HepG2 (cell line): ENCODE results near the gene CD101. TPM values are rescaled to one million over a fixed set of nuclear protein-coding genes. Genes with fewer than 3 reads are reported as not detected.

ENCODE experiments used
- ATAC-seq: fragments of 200-7000 bp; cut with Tn5 transposase; 3 replicates; pipeline ENCODE4 v1.9.1; 2020; ENCODE audit warnings: mild to moderate bottlenecking, moderate library complexity
- BruUV-seq: library from RNA; stranded (reverse); fragments of 400-500 nt; replicated peaks from 2 replicates; lab custom pipeline; 2021; lab: Mats Ljungman, UMichigan
- CTCF ChIA-PET: fragments of 300-600 bp; formaldehyde crosslinking; extraction: SDS; loops from one replicate; lab custom pipeline; 2021; ENCODE audit warnings: low total read pairs, inconsistent platforms, low intra/inter-chr PET ratio; lab: Yijun Ruan, JAX
- POLR2A ChIA-PET: fragments of 350-600 bp; sonication (Branson Sonifier 250); formaldehyde crosslinking; loops from one replicate; lab custom pipeline; 2020; ENCODE audit warnings: antibody characterized with exemption, inconsistent platforms; lab: Yijun Ruan, JAX
- DNase-seq: peaks from one replicate; pipeline ENCODE4 v3.0.0-alpha.2; 2015; ENCODE audit warnings: low spot score
- FAIRE-seq: peaks from 3 replicates; lab custom pipeline; 2011; peaks lifted over from hg19 to GRCh38; lab: Jason Lieb, UNC
- H2AFZ ChIP-seq: one replicate; pipeline ENCODE4 v1.6.1; 2011; ENCODE audit warnings: low read length, inconsistent platforms
- H3K27ac ChIP-seq: fragments of 300-600 bp; 3 replicates; pipeline ENCODE4 v1.8.0; 2011; ENCODE audit warnings: mixed run types, mild to moderate bottlenecking, mixed read lengths, low read length, inconsistent platforms; ENCODE audit not compliant: insufficient read depth; ENCODE audit errors: extremely low read length
- H3K27me3 ChIP-seq, 2 experiments: fragments of 200-600 bp in 1 of 2; 2 replicates in 1 of 2; 3 replicates in 1 of 2; pipeline versions ENCODE4 v1.6.0 to v1.8.0; 2011; ENCODE audit warnings: low read length in 2 of 2, mild to moderate bottlenecking in 2 of 2, moderate library complexity in 2 of 2, inconsistent platforms in 1 of 2; ENCODE audit not compliant: insufficient read depth in 2 of 2, control insufficient read depth in 1 of 2
- H3K36me3 ChIP-seq, 2 experiments: fragments of 200-600 bp in 1 of 2; replicated peaks in 1 of 2; 2 replicates in 1 of 2; 3 replicates in 1 of 2; pipeline versions ENCODE4 v1.5.1 to v1.8.0; 2011; ENCODE audit warnings: low read length in 2 of 2, inconsistent platforms in 1 of 2; ENCODE audit not compliant: insufficient read depth in 2 of 2, control insufficient read depth in 1 of 2
- H3K4me1 ChIP-seq: 2 replicates; pipeline ENCODE4 v1.5.1; 2012; ENCODE audit warnings: low read length, inconsistent platforms; ENCODE audit not compliant: insufficient read depth
- H3K4me2 ChIP-seq: 2 replicates; pipeline ENCODE4 v1.6.0; 2011; ENCODE audit warnings: low read depth, low read length, inconsistent platforms
- H3K4me3 ChIP-seq, 3 experiments: fragments of 200-600 bp in 1 of 3; sonication (generic), shearing (Covaris generic) in 1 of 3; replicated peaks in 1 of 3; 2 replicates each; pipeline ENCODE4 v1.5.1; 2011 to 2016; ENCODE audit warnings: low read length in 3 of 3, inconsistent platforms in 2 of 3, low read depth in 2 of 3, mild to moderate bottlenecking in 2 of 3, control low read depth in 1 of 3, mixed read lengths in 1 of 3; ENCODE audit not compliant: insufficient read depth in 1 of 3
- H3K79me2 ChIP-seq: one replicate; pipeline ENCODE4 v1.6.1; 2011; ENCODE audit warnings: low read length, inconsistent platforms; ENCODE audit not compliant: insufficient read depth
- H3K9ac ChIP-seq: 2 replicates; pipeline ENCODE4 v1.6.0; 2011; ENCODE audit warnings: mild to moderate bottlenecking, low read depth, low read length, inconsistent platforms; ENCODE audit not compliant: insufficient read depth
- H3K9me3 ChIP-seq: 2 replicates; pipeline ENCODE4 v1.5.1; 2012; ENCODE audit warnings: mild to moderate bottlenecking, low read length
- H4K20me1 ChIP-seq: 2 replicates; pipeline ENCODE4 v1.6.0; 2011; ENCODE audit warnings: inconsistent platforms, mild to moderate bottlenecking, low read length, moderate library complexity; ENCODE audit not compliant: insufficient read depth
- ATAD3A ChIP-seq: sonication (generic); formaldehyde crosslinking; IDR thresholded peaks from 2 replicates; pipeline ENCODE4 v1.4.0; 2020; ENCODE audit warnings: missing genetic modification reagents
- CEBPB ChIP-seq: IDR thresholded peaks from 2 replicates; pipeline ENCODE4 v1.6.1; 2011; ENCODE audit warnings: low read depth, low read length, improper control_type of control experiment, borderline replicate concordance
- MXI1 ChIP-seq: IDR thresholded peaks from 3 replicates; pipeline ENCODE4 v1.6.1; 2012; ENCODE audit warnings: low read depth, low read length, inconsistent platforms, borderline replicate concordance
- PCBP1 ChIP-seq: fragments of 200-400 bp; formaldehyde crosslinking; IDR thresholded peaks from 2 replicates; pipeline ENCODE4 v1.6.1; 2017; ENCODE audit warnings: mild to moderate bottlenecking, low read depth, low read length, borderline replicate concordance
- ZNF383 ChIP-seq: sonication (generic); formaldehyde crosslinking; IDR thresholded peaks from 2 replicates; pipeline ENCODE4 v1.4.0; 2020; ENCODE audit warnings: missing genetic modification reagents, mild to moderate bottlenecking, borderline replicate concordance
- ZNF678 ChIP-seq: sonication (generic); formaldehyde crosslinking; IDR thresholded peaks from 2 replicates; pipeline ENCODE4 v1.4.0; 2020; ENCODE audit warnings: mild to moderate bottlenecking, missing genetic modification reagents
- ZNF772 ChIP-seq: sonication (generic); formaldehyde crosslinking; IDR thresholded peaks from 2 replicates; pipeline ENCODE4 v1.5.0; 2020; ENCODE audit warnings: mild to moderate bottlenecking, missing genetic modification reagents
- WGBS: methylation state at CpG from one replicate; pipeline ENCODE4 v1.1.6; 2017; ENCODE audit warnings: low lambda C conversion rate; 5-methylcytosine and 5-hydroxymethylcytosine counted together
- in situ Hi-C: cut with HindIII; loops from 2 replicates; pipeline ENCODE4 v1.10.0; 2017; ENCODE audit warnings: low pct_unique_long_range_greater_than_20kb; ENCODE audit not compliant: extremely low pct_ligation_motif_present
- intact Hi-C: fragments of 100-400 bp; cut with micrococcal nuclease; formaldehyde crosslinking; loops from one replicate; pipeline ENCODE4 v1.10.0; 2022; ENCODE audit not compliant: unreplicated experiment
- polyA plus RNA-seq, 8 experiments: library from polyadenylated mRNA; depleted of rRNA in 3 of 8; stranded (reverse) in 7 of 8; unstranded in 1 of 8; fragments of >200 nt; fragmentation: Illumina TruSeq in 4 of 8; extraction: Trizol in 4 of 8; gene quantifications; 2 replicates each; pipeline versions ENCODE4 v1.2.1 to v1.2.3, GENCODE V29; 2011 to 2016; ENCODE audit warnings: low read depth in 4 of 8, missing spikeins in 1 of 8, mixed read lengths in 1 of 8; ENCODE audit not compliant: insufficient read depth in 1 of 8
- total RNA-seq, 5 experiments: library from RNA; depleted of rRNA; stranded (reverse); fragments of >200 nt; fragmentation: Illumina TruSeq; extraction: Trizol; gene quantifications; 2 replicates each; pipeline ENCODE4 v1.2.3, GENCODE V29; 2016; ENCODE audit warnings: low read depth in 1 of 5
- TF ChIP-seq, protein P1 (sequence below): sonication (generic); formaldehyde crosslinking; IDR thresholded peaks from 2 replicates; pipeline ENCODE4 v1.4.0; 2020; ENCODE audit warnings: missing genetic modification reagents

The CD101 gene
- total and polyA plus RNA-seq, 2 of the 13 experiments (the other 11 are each of a cell fraction or from before 2014, with no cell fraction given): 0.05 to 0.09 TPM

DNA sequence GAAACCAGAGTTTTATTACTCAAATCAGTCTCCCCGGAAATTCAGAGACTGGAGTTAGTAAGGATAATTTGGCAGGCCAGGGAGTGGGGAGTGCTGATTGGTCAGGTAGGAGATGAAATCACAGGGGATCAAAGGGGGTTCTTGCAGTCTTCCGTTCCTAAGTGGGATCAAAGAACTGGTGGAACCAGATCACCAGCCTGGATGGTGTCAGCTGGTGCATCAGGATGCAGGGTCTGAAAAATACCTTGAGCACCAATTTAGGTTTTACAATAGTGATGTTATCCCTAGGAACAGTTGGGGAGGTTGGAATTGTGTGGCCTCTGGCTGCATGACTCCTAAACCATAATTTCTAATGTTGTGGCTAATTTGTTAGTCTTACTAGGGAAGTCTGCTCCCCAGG, 1.4 kb upstream of the CD101 start (continued):
- TF ChIP-seq, protein P1, sequence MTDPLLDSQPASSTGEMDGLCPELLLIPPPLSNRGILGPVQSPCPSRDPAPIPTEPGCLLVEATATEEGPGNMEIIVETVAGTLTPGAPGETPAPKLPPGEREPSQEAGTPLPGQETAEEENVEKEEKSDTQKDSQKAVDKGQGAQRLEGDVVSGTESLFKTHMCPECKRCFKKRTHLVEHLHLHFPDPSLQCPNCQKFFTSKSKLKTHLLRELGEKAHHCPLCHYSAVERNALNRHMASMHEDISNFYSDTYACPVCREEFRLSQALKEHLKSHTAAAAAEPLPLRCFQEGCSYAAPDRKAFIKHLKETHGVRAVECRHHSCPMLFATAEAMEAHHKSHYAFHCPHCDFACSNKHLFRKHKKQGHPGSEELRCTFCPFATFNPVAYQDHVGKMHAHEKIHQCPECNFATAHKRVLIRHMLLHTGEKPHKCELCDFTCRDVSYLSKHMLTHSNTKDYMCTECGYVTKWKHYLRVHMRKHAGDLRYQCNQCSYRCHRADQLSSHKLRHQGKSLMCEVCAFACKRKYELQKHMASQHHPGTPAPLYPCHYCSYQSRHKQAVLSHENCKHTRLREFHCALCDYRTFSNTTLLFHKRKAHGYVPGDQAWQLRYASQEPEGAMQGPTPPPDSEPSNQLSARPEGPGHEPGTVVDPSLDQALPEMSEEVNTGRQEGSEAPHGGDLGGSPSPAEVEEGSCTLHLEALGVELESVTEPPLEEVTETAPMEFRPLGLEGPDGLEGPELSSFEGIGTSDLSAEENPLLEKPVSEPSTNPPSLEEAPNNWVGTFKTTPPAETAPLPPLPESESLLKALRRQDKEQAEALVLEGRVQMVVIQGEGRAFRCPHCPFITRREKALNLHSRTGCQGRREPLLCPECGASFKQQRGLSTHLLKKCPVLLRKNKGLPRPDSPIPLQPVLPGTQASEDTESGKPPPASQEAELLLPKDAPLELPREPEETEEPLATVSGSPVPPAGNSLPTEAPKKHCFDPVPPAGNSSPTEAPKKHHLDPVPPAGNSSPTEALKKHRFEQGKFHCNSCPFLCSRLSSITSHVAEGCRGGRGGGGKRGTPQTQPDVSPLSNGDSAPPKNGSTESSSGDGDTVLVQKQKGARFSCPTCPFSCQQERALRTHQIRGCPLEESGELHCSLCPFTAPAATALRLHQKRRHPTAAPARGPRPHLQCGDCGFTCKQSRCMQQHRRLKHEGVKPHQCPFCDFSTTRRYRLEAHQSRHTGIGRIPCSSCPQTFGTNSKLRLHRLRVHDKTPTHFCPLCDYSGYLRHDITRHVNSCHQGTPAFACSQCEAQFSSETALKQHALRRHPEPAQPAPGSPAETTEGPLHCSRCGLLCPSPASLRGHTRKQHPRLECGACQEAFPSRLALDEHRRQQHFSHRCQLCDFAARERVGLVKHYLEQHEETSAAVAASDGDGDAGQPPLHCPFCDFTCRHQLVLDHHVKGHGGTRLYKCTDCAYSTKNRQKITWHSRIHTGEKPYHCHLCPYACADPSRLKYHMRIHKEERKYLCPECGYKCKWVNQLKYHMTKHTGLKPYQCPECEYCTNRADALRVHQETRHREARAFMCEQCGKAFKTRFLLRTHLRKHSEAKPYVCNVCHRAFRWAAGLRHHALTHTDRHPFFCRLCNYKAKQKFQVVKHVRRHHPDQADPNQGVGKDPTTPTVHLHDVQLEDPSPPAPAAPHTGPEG (CRISPR knock-in tag): no peak
- no peak for TF ChIP-seq ZNF772 (CRISPR knock-in tag)
- TF ChIP-seq ZNF678 (CRISPR knock-in tag): no peak
- TF ChIP-seq ATAD3A (CRISPR knock-in tag): no peak
- no peak for TF ChIP-seq PCBP1
- TF ChIP-seq ZNF383: no peak

DNA sequence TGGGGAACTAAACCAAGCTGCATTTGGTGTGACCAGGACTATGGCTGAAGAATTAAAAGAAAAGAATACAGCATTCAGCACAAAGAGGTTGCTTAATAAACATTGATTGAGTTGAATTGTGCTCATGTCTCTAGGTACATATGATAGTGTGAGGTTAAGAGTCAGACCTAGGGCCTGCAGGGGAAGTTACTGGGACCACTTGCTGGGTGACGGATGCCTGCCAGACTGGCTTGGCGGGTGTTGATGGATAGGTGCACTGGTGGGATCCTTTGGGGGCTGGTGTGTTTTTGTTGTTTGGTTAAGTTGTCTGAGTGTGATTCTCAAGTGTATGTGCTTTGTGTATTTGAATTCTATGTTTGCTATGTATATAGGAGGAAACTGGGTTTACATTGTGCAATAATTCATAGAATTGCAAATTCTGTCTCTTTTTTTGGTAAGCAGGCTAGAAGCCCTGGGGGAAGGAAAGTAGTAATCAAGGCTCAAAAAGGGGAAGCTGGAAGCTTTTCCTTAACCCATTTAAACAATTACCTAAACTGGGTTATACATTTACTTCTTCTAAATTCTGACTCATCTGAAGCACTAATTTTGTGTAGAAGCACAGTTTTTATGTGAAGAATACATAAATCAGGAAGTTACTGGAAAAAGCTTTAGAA, 1.8 kb downstream of the CD101 start:
- ATAC-seq: no peak
- intact Hi-C loops: no loop called here
- CTCF ChIA-PET: no interaction called here

More for the DNA sequence above, 1.8 kb downstream of the CD101 start:
- Histone ChIP-seq H3K36me3 (no peaks in the 10 kb centered on the region), H2AFZ (no peak overlapping the region), H3K4me1 (no peaks in the 10 kb centered on the region), H4K20me1 (no peaks in the 10 kb centered on the region), H3K9me3 (no peaks in the 10 kb centered on the region), H3K79me2 (no peaks in the 10 kb centered on the region), H3K27me3 (no peaks in the 10 kb centered on the region), H3K27ac (no peak overlapping the region), H3K4me3 (no peak overlapping the region), H3K9ac (no peak overlapping the region), H3K4me2 (no peak overlapping the region)
- FAIRE-seq: no peak
- no peak for DNase-seq
- POLR2A ChIA-PET: no interaction called here
- WGBS: 100% methylated on average over 2 of the region's 2 CpGs
- BruUV-seq: no TSS peak
- in situ Hi-C loops: no loop called here
- TF ChIP-seq CEBPB: peak; percentile 50; the same call in 1 of the 2 replicates
- TF ChIP-seq MXI1: no peak
- TF ChIP-seq, all 625 proteins: peak for 1
